Retinal pigment epithelial cell (primary cell): Measurements from ENCODE around the gene TENM4.

Source experiments
- DNase-seq: peaks from one replicate; pipeline ENCODE4 v3.0.0-alpha.2; 2010; ENCODE audit warnings: low read depth
- H3K4me3 ChIP-seq: 2 replicates; pipeline ENCODE4 v1.5.1; 2011; ENCODE audit warnings: mild to moderate bottlenecking, low read length, control low read depth, moderate library complexity
- CTCF ChIP-seq: conservative IDR thresholded peaks from 2 replicates; pipeline ENCODE4 v1.5.1; 2011; ENCODE audit warnings: low read depth, low read length, control low read depth, inconsistent platforms

Gene TENM4

GRCh38 chr11:78789375-78789774 is 651.5 kb downstream of the TENM4 start:
- H3K4me3 ChIP-seq, result no peak overlapping the region
- TF ChIP-seq CTCF, result no peak
- DNase-seq, result no peak

- H3K4me3 ChIP-seq, result no peak overlapping the region
- no peak for TF ChIP-seq CTCF
- DNase-seq, result no peak
These were observed 652.3 kb downstream of the TENM4 start for GRCh38 chr11:78788533-78788932.

- H3K4me3 ChIP-seq, result no peak overlapping the region
- no peak for TF ChIP-seq CTCF
- no peak for DNase-seq
These were observed 653.1 kb downstream of the TENM4 start for GRCh38 chr11:78787696-78788095.

GRCh38 chr11:78786746-78787145 is 654.1 kb downstream of the TENM4 start:
- TF ChIP-seq CTCF, result no peak
- no peak overlapping the region for H3K4me3 ChIP-seq
- no peak for DNase-seq

- H3K4me3 ChIP-seq, result no peak overlapping the region
These were observed 654.7 kb downstream of the TENM4 start for GRCh38 chr11:78786086-78786485.

GRCh38 chr11:78784321-78785061 is 656.3 kb downstream of the TENM4 start:
- no peak overlapping the region for H3K4me3 ChIP-seq
- no peak for TF ChIP-seq CTCF
- no peak for DNase-seq

More at GRCh38 chr11:78786086-78786485, 654.7 kb downstream of the TENM4 start:
- no peak for DNase-seq
- TF ChIP-seq CTCF, result no peak

- no peak for TF ChIP-seq CTCF
- H3K4me3 ChIP-seq, result no peak overlapping the region
- DNase-seq, result no peak
These were observed 657.0 kb downstream of the TENM4 start for GRCh38 chr11:78783846-78784245.
